H54 (cell line): ENCODE results near the gene AKAP13.

Experiments
- DNase-seq: peaks from one replicate; pipeline ENCODE4 v3.0.0; 2011; ENCODE audit warnings: low spot score, mixed read lengths; ENCODE audit not compliant: insufficient read length
- FAIRE-seq: peaks from 3 replicates; lab custom pipeline; 2011; peaks lifted over from hg19 to GRCh38; lab: Jason Lieb, UNC
- POLR2A ChIP-seq: IDR thresholded peaks from 2 replicates; pipeline ENCODE4 v1.6.1; 2011; ENCODE audit warnings: low read depth, mild to moderate bottlenecking, low read length

Gene AKAP13

GRCh38 chr15:85767785-85768529, 387.6 kb downstream of the AKAP13 start:
- DNase-seq (no peak), FAIRE-seq (no peak)
- TF ChIP-seq POLR2A = no peak

- FAIRE-seq (no peak), DNase-seq (no peak)
- TF ChIP-seq POLR2A = no peak
Measured at GRCh38 chr15:85768595-85769168, 388.3 kb downstream of the AKAP13 start.

GRCh38 chr15:85769182-85769900, 388.9 kb downstream of the AKAP13 start:
- DNase-seq (no peak), FAIRE-seq (no peak)
- TF ChIP-seq POLR2A = no peak

GRCh38 chr15:85770096-85771041, 390.0 kb downstream of the AKAP13 start:
- no peak for FAIRE-seq
- TF ChIP-seq POLR2A = no peak
- no peak for DNase-seq

- no peak for TF ChIP-seq POLR2A
- FAIRE-seq = no peak
- DNase-seq = no peak
Measured at GRCh38 chr15:85771271-85771670, 390.9 kb downstream of the AKAP13 start.

- DNase-seq (no peak), FAIRE-seq (no peak)
- no peak for TF ChIP-seq POLR2A
Measured at GRCh38 chr15:85771781-85772445, 391.5 kb downstream of the AKAP13 start.

- TF ChIP-seq POLR2A = no peak
- no peak for FAIRE-seq
- DNase-seq = no peak
Measured at GRCh38 chr15:85772668-85773067, 392.3 kb downstream of the AKAP13 start.

GRCh38 chr15:85773249-85773648, 392.8 kb downstream of the AKAP13 start:
- no peak for DNase-seq
- no peak for TF ChIP-seq POLR2A
- FAIRE-seq = no peak

- FAIRE-seq (no peak), DNase-seq (no peak)
- no peak for TF ChIP-seq POLR2A
Measured at GRCh38 chr15:85773970-85774369, 393.6 kb downstream of the AKAP13 start.

GRCh38 chr15:85777250-85778106, 397.1 kb downstream of the AKAP13 start:
- FAIRE-seq = no peak
- no peak for DNase-seq
- no peak for TF ChIP-seq POLR2A

GRCh38 chr15:85778107-85778776, 397.8 kb downstream of the AKAP13 start:
- DNase-seq = no peak
- no peak for TF ChIP-seq POLR2A
- FAIRE-seq = no peak

- no peak for TF ChIP-seq POLR2A
- FAIRE-seq (no peak), DNase-seq (no peak)
Measured at GRCh38 chr15:85779249-85779648, 398.8 kb downstream of the AKAP13 start.
